GM12872 (cell line): ENCODE results near the gene IFI35.

Experiments
- CTCF ChIP-seq: IDR thresholded peaks from 3 replicates; pipeline ENCODE4 v1.5.1; 2011; ENCODE audit warnings: low read depth, mild to moderate bottlenecking, low read length, moderate library complexity; ENCODE audit not compliant: insufficient read depth

IFI35 gene

GRCh38 chr17:43042025-43042628 lies 35.5 kb downstream of the IFI35 start:
- no peak for TF ChIP-seq CTCF

GRCh38 chr17:43043307-43043706 lies 36.7 kb downstream of the IFI35 start:
- TF ChIP-seq CTCF: no peak

- TF ChIP-seq CTCF: no peak
These were observed 37.4 kb downstream of the IFI35 start for GRCh38 chr17:43044024-43044423.

- TF ChIP-seq CTCF: no peak
These were observed 45.4 kb downstream of the IFI35 start for GRCh38 chr17:43051969-43052368.

GRCh38 chr17:43056051-43056450 lies 49.5 kb downstream of the IFI35 start:
- no peak for TF ChIP-seq CTCF

GRCh38 chr17:43062984-43063638 lies 56.5 kb downstream of the IFI35 start:
- no peak for TF ChIP-seq CTCF
